Peyer's patch (tissue), 4 donors: ENCODE results near the gene TM7SF2. TPM values are rescaled to one million over a fixed set of nuclear protein-coding genes. Genes with fewer than 3 reads are reported as not detected.

Experiments
- DNase-seq, 3 donors: peaks; one replicate each; pipeline ENCODE4 v3.0.0-alpha.2; 2017 to 2019
- H3K27ac ChIP-seq, 4 donors: fragments of 200-600 bp; sonication (generic); one replicate each; pipeline ENCODE4 v1.5.1; 2016 to 2019
- H3K27me3 ChIP-seq, 2 donors: fragments of 200-600 bp; sonication (generic); one replicate each; pipeline ENCODE4 v1.5.1; 2019
- H3K36me3 ChIP-seq, 3 donors: fragments of 200-600 bp; sonication (generic); one replicate each; pipeline ENCODE4 v1.5.1; 2016 to 2019
- H3K4me1 ChIP-seq, 4 donors: fragments of 200-600 bp; sonication (generic); one replicate each; pipeline ENCODE4 v1.5.1; 2016 to 2019
- H3K4me3 ChIP-seq, 4 donors: fragments of 200-600 bp; sonication (generic); 1 replicate in 3 of 4; 2 replicates in 1 of 4; pipeline ENCODE4 v1.5.1; 2016 to 2019; ENCODE audit warnings: mild to moderate bottlenecking in 1 of 4
- H3K9me3 ChIP-seq, 4 donors: fragments of 200-600 bp; sonication (generic); one replicate each; pipeline ENCODE4 v1.5.1; 2016 to 2019; ENCODE audit warnings: mild to moderate bottlenecking in 1 of 4
- POLR2A ChIP-seq, 2 donors: fragments of 450-650 bp; IDR thresholded peaks; one replicate each; pipeline ENCODE4 v1.5.1; 2017; ENCODE audit warnings: antibody characterized with exemption in 2 of 2, mild to moderate bottlenecking in 2 of 2, moderate library complexity in 2 of 2
- total RNA-seq, 4 donors: library from RNA; depleted of rRNA; stranded (reverse); fragments of >200 nt; gene quantifications; one replicate each; pipeline ENCODE4 v1.1.0, GENCODE V29; 2016
- TF ChIP-seq, protein P1 (sequence below), 6 experiments: fragments of 450-650 bp in 4 of 6; fragments of 200-600 bp in 2 of 6; sonication (generic) in 1 of 6; IDR thresholded peaks; one replicate each; pipeline ENCODE4 v1.5.1; 2017 to 2019; ENCODE audit warnings: antibody characterized with exemption in 6 of 6, mild to moderate bottlenecking in 3 of 6, moderate library complexity in 1 of 6

Gene TM7SF2
- total RNA-seq, 4 donors from 2014 or later, result 19.8 to 78.1 (median 58.5) TPM

DNA sequence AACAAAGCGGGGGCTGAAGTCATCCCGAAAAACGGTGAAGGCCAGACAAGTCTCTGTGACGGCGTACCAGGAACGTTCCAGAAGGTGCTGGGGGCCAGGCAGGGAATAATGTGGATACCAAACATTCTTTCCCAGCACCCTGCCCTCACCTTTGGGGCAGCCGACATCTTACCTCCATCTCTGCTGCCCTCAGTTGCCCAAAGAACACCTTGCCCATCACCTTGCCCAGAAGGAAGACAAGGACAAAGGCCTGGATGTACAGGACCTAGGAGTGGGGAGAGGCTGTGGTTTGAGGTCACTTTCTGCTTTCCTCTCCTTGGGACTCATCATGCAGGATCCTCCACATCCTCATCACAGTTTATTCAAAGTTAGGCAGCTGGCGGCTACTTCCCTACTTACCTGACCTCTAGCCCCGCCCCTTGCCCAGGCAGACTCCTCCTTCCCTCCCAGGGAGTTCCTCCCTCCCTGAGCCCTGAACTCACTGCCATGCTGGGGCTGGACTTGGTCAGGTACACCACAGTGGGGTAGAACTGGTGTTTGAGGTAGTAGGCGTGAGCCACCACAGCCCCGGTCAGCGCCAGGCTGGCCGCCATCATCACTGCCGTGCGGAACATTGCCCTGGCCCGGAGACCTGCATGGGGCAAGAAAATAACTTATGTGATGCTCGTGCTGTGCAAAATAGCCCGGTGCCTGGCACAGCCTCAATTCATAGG lies 21.5 kb downstream of the TM7SF2 start:
- no peaks in the 10 kb centered on the region for H3K9me3 ChIP-seq
- peak overlapping the region; percentile 96 to 99 (median 98) for H3K27ac ChIP-seq
- peaks cover 0 to 48% (median 0%) of the 10 kb centered on the region in 3 donors for H3K36me3 ChIP-seq
- peak; percentile 86 to 97 (median 96) for DNase-seq
- H3K4me3 ChIP-seq, result peak overlapping the region; percentile 81 to 96 (median 86)
- TF ChIP-seq, protein P1, sequence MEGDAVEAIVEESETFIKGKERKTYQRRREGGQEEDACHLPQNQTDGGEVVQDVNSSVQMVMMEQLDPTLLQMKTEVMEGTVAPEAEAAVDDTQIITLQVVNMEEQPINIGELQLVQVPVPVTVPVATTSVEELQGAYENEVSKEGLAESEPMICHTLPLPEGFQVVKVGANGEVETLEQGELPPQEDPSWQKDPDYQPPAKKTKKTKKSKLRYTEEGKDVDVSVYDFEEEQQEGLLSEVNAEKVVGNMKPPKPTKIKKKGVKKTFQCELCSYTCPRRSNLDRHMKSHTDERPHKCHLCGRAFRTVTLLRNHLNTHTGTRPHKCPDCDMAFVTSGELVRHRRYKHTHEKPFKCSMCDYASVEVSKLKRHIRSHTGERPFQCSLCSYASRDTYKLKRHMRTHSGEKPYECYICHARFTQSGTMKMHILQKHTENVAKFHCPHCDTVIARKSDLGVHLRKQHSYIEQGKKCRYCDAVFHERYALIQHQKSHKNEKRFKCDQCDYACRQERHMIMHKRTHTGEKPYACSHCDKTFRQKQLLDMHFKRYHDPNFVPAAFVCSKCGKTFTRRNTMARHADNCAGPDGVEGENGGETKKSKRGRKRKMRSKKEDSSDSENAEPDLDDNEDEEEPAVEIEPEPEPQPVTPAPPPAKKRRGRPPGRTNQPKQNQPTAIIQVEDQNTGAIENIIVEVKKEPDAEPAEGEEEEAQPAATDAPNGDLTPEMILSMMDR (IDR thresholded peaks at IDR 0.05), result no peak
- TF ChIP-seq POLR2A (IDR thresholded peaks at IDR 0.05), result peak; percentile 25 to 56
- peaks cover 0 to 30% (median 13%) of the 10 kb centered on the region in 4 donors for H3K4me1 ChIP-seq
- no peaks in the 10 kb centered on the region for H3K27me3 ChIP-seq

DNA sequence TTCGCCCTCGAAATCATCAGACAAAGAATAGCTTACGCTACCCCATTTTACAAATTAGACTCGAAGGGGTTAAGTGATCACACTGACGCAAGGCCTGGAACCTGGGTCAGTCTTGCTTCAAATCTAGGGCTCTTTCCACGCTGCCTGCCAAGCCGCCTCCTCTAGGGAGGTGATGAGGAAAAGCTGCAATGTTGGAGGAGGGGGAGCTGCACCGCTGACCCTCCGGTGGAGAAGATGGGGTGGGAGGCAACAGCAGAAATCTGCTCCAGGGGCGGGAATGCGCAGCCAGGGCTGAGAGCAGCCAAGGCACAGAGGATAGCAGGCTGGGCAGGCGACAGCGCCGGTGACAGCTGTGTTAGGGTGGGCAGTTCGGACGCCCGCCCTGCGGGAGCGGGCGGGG lies 22.1 kb downstream of the TM7SF2 start:
- peak in 2 of 3 donors; percentile 50 for DNase-seq
- peak overlapping the region; percentile 81 to 96 (median 86) for H3K4me3 ChIP-seq
- no peaks in the 10 kb centered on the region for H3K9me3 ChIP-seq
- H3K4me1 ChIP-seq, result peaks cover 0 to 30% (median 13%) of the 10 kb centered on the region in 4 donors
- H3K27me3 ChIP-seq, result no peaks in the 10 kb centered on the region
- H3K27ac ChIP-seq, result peak overlapping the region; percentile 96 to 99 (median 98)
- TF ChIP-seq POLR2A (IDR thresholded peaks at IDR 0.05), result no peak
- TF ChIP-seq, protein P1 (IDR thresholded peaks at IDR 0.05), result no peak
- H3K36me3 ChIP-seq, result peaks cover 0 to 42% (median 0%) of the 10 kb centered on the region in 3 donors

- H3K27me3 ChIP-seq, result no peaks in the 10 kb centered on the region
- peak; percentile 97 to 98 for TF ChIP-seq POLR2A (IDR thresholded peaks at IDR 0.05)
- TF ChIP-seq, protein P1 (IDR thresholded peaks at IDR 0.05), result peak in 1 of 6 experiments; percentile 22
- H3K9me3 ChIP-seq, result no peaks in the 10 kb centered on the region
- H3K4me1 ChIP-seq, result peaks cover 0 to 30% (median 13%) of the 10 kb centered on the region in 4 donors
- peak; percentile 94 to 97 (median 96) for DNase-seq
- H3K27ac ChIP-seq, result peak within 1 kb of the TSS; percentile 96 to 99 (median 98)
- H3K36me3 ChIP-seq, result peaks cover 0 to 35% (median 0%) of the 10 kb centered on the region in 3 donors
- peak within 1 kb of the TSS; percentile 81 to 96 (median 86) for H3K4me3 ChIP-seq
Measured at GRCh38 chr11:65134240-65134951, 22.7 kb downstream of the TM7SF2 start, which contains the start of gene SYVN1. TSS of gene SYVN1 (minus strand) at chr11:65134519. CDS start at chr11:65133601, 918 bp downstream.

- TF ChIP-seq POLR2A (IDR thresholded peaks at IDR 0.05), result peak; percentile 81 to 91
- TF ChIP-seq, protein P1 (IDR thresholded peaks at IDR 0.05), result peak in 1 of 6 experiments; percentile 4
- Histone ChIP-seq H3K4me1 (peaks cover 0 to 30% (median 11%) of the 10 kb centered on the region in 4 donors), H3K27ac (peak overlapping the region; percentile 96 to 99 (median 98)), H3K36me3 (peaks cover 0 to 28% (median 0%) of the 10 kb centered on the region in 3 donors), H3K9me3 (no peaks in the 10 kb centered on the region), H3K4me3 (peak overlapping the region; percentile 81 to 96 (median 86)), H3K27me3 (no peaks in the 10 kb centered on the region)
- peak; percentile 89 to 96 (median 95) for DNase-seq
Measured at GRCh38 chr11:65134952-65135632, 23.4 kb downstream of the TM7SF2 start.

- H3K9me3 ChIP-seq, result no peaks in the 10 kb centered on the region
- peak overlapping the region in 3 of 4 donors; percentile 81 to 96 (median 88) for H3K4me3 ChIP-seq
- peak overlapping the region; percentile 96 to 99 (median 98) for H3K27ac ChIP-seq
- H3K27me3 ChIP-seq, result no peaks in the 10 kb centered on the region
- peaks cover 0 to 30% (median 8%) of the 10 kb centered on the region in 4 donors for H3K4me1 ChIP-seq
- TF ChIP-seq, protein P1 (IDR thresholded peaks at IDR 0.05), result no peak
- no peak for TF ChIP-seq POLR2A (IDR thresholded peaks at IDR 0.05)
- H3K36me3 ChIP-seq, result peaks cover 0 to 22% (median 0%) of the 10 kb centered on the region in 3 donors
- peak in 1 of 3 donors; percentile 48 for DNase-seq
Measured at GRCh38 chr11:65135633-65136145, 24.0 kb downstream of the TM7SF2 start.
